Astrocyte of the hippocampus (primary cell): ENCODE data around the gene AKAP5.

Source experiments
- DNase-seq: peaks from one replicate; pipeline ENCODE4 v3.0.0; 2011; ENCODE audit warnings: low read depth, low spot score

AKAP5 gene

DNA sequence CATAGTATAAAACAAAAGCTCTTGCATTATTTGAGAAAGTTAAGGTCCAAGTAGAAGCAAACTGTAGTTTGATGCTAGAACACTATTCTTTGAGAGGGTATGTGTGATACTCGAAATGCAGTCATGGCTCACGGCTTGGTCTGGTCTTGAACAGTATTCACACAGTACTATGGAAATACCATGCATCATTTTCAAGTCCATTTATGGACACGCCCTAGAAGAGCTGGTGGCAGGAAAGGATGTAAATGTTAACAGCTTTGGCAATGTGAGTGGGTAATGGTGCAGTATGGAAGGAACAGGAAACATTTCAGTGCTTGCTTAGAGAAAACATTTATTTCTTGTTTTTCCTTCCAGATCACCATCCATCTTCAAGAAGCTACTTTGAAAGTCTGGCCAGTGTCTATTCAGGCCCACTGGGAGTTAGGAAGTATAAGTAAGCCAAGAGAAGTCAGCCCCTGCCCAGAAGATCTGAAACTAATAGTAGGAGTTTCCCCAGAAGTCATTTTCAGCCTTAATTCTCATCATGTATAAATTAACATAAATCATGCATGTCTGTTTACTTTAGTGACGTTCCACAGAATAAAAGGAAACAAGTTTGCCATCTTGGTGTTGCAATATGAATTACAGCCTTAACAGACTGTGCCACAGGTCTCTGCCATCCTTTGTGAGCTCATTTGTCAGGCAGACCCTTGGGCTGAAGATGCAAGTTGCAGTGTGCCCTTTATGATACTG lies 5.7 kb upstream of the AKAP5 start:
- no peak for DNase-seq

DNA sequence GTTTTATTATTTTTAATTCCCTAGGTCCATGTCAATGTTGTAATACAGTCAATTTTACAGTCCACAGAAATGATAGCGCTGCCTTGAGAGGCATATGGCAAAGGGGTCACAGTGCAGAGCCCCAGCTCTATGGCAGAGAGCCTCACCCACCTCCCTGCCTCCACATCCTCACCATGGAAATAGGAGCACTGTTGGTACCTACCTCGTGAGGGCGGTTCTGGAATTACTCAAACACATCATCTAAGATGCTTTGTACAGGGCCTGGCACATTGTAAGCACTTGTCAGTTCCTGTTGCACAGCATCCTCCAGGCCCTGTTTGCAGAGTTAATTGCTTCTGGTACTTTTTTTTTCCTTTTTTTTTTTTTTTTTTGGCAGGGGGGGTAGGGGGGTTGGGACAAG lies 4.1 kb upstream of the AKAP5 start:
- no peak for DNase-seq

DNA sequence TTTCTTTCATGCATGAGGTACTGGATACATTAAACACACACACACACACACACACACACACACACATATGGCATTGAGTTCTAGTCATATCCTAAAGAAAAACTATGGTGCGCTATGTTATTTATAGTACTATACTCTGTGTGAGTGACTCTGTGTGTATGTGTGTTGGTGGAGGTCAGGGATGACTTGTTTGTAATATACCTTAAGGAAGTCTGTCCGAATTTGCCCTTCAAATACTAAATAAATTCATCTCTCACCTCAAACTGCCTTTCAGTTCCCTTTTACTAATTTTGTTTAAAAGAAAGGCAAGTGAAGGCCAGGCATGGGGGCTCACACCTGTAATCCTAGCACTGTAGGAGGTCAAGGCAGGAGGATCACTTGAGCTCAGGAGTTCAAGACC lies 2.1 kb upstream of the AKAP5 start:
- no peak for DNase-seq

DNA sequence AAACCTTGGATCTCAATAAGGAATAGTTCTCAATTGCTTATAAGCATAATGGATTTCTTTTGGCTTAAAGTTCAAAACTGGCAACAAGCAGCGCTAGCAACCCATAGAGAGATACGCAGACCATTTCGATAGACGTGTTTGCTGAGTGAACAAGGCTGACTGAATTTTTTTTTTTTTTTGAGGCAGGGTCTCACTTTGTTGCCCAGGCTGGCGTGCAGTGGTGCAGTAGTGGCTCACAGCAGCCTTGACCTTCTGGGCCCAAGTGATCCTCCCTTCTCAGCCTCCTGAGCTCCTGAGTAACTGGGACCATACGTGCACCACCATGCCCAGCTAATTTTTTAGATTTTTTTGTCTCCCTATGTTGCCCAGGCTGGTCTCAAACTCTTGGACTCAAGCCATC lies 1.4 kb upstream of the AKAP5 start:
- DNase-seq = no peak

DNA sequence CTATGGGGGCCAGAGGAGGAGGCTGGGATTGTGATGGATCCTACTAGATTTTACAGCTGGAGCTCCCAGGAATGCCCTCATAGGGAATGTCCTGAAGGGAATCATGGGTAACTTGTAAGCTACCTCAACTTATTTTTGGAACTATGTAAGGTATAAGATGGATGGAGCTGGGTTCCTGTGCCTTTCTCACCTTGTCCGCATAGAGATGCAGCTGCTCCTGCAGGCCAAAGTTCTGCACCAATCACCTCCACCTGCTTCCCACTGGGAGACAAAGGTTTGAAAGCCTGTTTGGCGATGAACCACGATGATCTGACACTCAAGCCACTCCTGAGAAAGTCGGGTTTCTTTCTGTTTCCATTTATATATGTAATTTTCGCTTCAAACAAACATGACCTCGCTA lies 648 bp upstream of the AKAP5 start:
- no peak for DNase-seq

DNA sequence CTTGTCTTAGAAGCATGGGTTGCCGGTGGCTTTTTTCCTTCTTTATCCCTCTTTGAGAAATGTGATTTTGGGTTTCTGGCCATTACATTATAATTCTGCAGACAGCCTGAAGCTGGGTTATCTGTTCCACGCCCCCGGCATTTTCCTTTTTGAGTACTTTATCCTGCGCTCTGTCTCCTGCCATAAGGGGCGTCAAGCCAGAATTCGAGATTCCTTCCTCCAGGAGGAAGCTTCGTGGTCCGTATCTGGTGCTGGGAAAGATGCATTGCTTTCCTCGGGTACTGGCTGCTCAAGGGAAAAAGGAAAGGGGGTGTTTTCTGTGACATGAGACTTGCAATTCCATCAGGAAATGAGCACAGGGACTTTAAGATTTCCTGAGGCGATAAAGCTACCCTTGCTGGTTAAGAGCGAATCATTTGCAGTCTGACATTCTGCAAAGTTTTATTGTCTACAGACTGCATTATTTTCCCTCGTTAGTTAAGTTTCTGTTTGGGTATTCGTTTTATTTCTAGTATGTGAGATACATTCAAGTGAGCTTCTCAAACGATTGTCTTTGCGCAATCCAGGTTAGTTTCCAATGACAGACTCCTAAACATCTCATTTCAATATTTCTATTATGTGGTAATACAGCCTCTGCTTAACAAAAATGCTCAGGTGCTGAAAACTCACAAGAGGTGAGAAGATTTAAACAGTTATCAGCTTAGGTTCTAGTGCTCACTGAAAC lies 694 bp downstream of the AKAP5 start:
- DNase-seq = peak; percentile 77

DNA sequence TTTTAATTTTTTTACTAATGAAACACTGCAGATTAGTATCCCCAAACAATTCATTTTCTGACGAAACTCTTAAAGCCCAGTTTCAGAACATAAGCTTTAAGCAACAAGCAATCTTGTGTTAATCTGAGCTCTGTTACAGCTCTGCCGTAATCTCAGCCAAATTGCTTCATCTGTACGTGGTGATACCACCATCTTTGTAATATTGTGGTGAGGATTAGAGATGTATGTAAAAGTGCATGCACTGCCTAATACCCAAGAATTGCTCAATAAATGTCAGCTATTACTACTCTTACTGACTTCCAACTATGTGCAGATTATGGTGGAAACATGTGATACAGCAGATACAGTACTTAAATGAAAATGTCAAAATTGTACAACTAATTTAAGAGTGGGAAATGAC lies 1.8 kb downstream of the AKAP5 start:
- DNase-seq = no peak

DNA sequence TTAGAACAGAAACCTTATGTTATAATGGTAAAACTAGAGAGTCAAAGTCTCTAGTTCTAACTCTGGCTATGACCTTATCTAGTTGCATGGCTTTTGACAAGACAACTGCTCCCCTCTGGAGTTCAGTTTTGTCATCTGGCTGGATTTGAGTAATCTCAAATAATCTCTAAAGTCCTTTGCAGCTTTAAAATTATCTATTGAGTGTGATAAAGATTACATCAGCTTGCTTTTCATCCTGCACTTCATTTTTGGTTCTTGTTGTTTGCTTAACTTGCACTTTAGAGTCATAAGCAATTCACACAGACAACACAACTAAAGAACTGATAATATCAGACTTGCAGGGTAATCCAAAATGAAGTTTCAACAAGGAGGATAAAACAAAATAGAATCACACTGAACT lies 2.3 kb downstream of the AKAP5 start:
- no peak for DNase-seq

DNA sequence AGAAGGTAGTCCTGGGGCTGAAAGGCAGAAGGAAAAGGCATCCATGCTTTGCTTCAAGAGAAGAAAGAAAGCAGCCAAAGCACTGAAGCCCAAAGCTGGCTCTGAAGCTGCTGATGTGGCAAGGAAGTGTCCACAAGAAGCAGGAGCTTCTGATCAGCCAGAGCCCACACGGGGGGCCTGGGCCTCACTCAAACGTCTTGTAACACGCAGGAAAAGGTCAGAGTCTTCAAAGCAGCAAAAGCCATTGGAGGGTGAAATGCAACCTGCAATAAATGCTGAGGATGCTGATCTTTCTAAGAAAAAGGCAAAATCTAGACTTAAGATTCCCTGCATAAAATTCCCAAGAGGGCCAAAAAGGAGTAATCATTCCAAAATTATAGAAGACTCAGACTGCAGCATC lies 3.2 kb downstream of the AKAP5 start:
- DNase-seq = no peak

DNA sequence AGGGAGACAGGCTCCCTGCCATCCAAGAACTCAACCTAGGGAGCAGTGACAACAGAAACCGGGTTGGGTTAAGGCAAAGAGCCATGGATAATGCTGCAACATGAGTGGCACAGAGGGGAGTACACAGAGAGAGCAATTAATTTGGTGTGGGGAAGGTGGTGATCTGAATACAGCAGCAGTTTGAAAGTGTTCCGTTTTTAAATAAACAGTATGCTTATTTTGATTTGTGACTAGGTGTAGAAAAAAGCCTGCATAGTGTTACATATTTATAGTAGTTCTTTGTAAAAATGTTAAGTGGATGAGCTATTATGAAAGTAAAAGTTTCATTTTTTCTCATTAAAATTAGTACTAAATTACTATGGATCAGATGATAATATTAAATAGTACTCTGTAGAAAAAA lies 8.7 kb downstream of the AKAP5 start:
- no peak for DNase-seq

DNA sequence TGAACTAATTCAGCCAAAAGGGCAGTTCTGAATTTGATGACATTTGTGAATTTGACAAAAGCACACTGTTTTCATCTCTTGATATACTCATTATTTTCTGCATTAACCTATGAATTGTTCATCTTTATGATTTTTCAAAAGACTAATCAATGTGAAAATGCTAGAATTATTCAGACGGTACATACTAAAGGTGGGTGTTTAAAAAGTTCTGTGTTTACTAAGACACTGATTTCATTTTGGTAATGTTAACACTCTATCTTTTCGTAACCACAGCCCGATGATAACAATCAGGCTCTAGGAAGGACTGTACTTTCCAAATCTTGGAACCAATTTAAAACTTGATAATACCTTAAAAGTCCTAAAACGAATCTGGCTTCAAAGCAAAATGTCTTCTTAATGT lies 9.4 kb downstream of the AKAP5 start:
- no peak for DNase-seq

DNA sequence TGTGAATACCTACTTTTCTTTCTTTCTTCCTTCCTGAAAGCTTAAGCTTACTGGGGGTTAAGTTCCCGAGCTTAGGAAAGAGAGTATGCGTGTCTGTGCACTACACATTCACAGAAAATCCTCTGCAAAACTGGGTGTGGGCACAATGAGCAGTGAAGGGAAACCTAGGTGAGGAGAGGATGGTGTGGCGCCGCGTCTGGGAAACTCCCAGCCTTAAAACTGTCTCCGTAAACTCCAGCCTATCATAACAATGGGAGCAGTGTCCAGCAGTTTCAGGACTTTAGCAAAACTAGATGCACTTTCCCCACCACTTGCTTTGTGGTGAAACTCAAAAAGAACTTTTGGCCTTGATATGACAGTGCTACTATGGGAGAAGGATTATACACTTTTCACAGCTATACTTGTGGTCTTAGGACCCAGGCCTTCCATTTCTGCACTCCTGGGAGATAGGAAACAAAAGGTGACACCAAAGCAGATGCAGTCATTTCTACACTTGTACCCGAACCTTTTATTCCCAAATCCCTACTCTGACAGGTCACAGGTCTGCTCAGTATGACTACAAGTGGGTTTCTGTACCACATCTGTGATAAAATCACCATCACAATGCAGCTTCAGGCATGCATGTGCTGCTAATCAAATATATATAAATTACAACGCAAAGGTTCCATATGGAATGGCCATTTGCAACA lies 10.4 kb downstream of the AKAP5 start:
- no peak for DNase-seq

DNA sequence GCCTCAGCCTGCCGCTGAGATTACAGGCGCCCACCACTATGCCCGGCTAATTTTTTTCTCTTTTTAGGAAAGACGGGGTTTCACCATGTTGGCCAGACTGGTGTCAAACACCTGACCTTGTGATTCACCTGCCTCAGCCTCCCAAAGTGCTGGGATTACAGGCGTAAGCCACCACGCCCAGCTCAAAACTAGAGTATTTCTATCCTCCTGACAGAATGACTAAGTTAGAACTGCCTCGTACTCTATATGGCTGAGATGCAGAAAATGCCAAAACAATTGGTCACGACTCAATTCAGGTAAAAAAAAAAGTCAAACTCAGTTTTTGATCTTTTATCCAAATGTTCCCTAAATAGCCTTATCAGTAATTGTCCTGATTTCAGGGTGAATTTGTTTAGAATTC lies 11.1 kb downstream of the AKAP5 start:
- no peak for DNase-seq

DNA sequence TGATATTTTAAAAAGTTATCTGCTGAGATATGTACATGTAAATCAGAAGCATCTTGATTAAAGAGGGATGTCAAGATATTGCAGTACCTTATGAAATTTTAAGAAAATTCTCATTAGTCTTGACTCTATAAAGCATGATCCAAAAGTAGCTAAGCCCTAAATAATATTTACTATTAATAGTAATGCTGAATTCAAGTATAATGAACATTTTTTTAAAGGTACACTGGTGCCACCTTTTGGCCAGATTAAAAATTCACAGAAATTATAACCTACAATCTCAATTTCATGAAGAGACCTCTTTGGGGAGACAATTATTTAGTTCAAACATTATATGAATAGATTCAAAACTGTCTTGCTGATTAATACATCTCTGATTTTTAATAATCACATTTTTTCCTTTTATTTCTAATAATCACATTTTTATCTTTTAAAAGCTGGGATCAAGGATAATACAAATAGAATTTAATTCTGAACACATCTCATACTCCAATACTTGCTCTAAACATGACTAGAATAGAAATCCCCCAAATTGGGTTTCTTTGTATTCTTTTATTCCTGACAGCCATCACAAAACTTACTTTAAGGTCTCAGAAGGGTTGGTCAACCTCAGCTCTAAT lies 13.4 kb downstream of the AKAP5 start:
- peak; percentile 46 for DNase-seq

DNA sequence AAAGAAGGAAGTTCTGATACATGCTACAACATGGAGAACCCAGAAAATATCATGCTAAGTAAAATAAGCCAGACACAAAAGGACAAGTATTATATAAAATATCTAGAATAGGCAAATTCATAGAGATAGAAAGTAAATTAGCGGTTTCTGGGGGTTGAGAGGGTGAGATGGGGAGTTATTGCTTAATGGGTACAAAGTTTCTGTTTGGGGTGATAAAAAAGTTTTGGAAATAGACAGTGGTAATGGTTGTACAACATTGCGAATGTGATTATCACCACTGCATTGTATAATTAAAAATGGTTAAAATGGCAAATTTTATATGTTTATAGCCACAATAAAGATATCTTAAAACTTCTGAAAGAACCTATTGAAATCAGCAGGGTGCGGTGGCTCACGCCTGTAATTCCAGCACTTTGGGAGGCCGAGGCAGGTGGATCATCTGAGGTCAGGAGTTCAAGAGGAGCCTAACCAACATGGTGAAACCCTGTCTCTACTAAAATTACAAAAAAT lies 23.3 kb downstream of the AKAP5 start:
- DNase-seq = no peak

DNA sequence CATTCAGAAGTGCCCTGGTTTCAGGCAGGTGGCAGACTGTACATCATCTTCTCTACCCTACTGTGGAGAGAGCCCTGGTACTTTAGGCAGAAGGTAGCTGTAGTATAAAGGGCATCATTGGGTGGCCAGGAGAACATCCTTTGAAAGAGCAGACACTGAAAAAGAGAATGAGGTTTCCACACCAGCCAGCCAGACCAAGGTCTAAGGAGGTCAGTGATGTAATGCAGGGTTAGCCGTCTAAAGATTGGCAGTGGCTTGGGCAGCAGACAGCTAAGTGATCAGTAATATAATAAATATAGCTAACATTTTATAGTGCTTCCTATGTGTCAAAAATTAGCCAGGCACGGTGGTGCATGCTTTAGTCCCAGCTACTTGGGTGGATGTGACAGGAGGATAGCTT lies 26.3 kb downstream of the AKAP5 start:
- no peak for DNase-seq

DNA sequence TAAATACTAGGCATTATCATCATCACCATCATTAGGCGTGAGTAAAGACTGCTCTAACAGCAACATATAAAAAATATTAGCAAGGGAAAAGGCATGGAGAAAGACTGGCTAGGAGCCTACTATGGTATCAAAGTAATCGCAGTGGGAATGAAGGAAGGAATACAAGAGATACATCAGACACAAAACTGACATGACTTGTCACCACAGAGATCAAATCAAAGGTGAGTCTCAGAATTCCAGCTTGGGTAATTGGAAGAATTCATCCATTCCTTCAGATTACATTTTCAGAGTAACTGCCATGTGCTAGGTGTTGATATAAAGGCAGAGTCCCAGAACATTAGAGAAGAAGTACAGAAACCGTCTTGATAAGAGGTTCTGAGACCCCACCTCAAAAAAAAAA lies 28.2 kb downstream of the AKAP5 start:
- no peak for DNase-seq

DNA sequence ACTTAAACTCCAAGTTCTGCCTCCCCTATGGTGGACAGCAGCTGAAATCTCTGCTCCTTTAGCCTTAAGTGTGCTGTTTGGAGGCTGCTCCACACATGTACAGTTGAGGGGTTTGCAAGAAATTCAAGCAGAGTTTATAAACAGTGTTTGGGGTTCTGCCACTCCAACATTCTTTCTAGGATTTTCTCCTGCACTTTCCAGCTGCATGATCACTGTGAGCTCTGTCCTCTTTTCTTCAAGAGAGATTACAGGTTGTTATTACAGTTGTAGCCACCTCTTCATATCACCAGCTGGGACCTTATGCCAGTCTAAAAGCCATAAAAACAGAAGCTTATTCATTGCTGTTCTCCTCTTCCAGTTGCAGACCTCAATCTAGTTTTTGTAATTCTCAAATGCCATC lies 30.0 kb downstream of the AKAP5 start:
- no peak for DNase-seq

DNA sequence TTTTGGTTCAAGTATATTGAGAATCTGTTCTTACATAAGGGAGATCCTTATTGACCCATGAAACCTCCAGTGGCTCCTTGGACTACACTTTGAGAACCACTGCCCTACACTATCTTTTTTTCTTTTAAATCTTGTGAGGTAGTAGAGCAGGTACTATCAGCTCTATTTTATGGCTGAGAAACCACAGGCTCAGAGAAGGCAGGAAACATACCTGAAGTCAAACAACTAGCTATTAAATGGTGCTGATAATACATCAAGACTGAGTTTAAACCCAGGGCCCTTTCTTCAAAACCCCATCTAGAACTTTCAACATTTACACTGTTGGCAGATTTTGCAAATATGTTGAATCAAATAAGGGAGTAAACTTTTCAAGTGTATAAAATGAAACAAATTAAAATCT lies 31.5 kb downstream of the AKAP5 start:
- DNase-seq = no peak

DNA sequence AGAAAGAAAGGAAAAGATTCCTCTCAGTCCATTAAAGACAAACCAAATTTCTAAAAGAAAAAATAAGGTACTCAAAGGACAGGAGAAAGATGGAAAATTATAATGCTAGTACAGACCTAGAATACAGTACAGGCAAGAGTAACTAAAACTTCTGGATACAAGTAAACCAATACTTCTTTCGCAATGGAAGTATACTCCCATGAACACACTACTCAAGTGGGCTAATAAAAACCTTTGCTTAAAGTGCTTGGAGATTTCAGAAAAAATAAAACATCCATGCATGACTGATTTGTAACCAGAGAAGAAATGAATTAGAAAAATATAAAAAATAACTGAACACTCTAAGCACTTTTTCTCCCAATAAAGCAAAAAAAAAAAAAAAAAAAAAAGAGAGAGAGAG lies 34.8 kb downstream of the AKAP5 start:
- no peak for DNase-seq

DNA sequence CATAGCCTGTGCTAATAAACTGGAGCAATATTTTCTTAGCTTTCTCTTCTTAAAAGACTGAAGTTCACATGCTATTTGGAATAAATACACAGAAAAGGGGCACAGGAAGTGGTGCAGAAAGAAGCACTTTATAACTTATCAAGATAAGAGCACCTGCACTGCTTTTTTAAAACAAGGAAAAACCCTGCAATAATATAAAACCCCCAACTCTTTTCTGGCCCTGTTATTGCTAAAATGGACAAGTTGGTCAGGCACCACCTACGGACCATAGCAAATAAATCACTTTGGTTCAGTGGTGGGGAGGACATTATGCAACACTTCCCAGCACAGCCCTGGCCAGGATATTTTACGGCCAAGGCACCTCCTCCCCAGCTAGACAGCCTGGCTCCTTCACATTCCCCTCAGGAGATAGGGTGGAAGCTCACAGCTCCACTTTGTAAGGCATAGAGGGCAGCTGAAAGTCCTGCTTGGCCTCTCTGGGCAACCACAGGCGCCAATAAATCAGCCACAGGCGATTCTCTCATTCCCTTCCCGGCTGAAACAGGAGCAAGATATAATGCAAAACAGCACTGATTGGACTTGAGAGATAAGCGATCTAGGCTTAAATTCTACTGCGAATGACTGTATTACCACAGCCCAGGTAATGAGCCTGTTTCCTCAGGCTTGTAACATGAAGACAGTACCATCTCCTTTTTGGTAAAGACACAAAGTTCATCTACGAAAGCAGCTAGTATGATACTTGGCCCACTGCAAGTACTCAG lies 36.3 kb downstream of the AKAP5 start:
- DNase-seq = peak; percentile 60

DNA sequence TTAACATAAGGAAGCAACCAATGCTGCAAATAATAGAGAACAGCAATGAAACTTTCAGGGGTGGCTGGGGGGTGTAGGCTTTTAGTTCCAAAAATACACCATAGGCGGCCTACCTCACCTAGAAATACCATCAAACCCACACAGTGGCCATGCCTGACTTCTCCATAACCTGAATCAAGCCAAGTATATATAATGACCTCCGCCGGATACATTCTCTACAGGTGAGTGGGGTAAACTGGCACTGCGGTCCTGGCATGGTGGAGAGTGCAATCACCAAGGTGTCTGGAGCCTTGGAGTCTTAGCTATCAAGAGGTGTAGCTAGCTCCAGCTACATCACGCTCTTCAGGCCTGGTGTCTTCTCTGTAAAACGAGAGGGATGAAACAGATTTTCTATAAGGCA lies 37.2 kb downstream of the AKAP5 start:
- DNase-seq = no peak
